Measurements from ENCODE around the gene CDKN1C.

CDKN1C gene

DNA sequence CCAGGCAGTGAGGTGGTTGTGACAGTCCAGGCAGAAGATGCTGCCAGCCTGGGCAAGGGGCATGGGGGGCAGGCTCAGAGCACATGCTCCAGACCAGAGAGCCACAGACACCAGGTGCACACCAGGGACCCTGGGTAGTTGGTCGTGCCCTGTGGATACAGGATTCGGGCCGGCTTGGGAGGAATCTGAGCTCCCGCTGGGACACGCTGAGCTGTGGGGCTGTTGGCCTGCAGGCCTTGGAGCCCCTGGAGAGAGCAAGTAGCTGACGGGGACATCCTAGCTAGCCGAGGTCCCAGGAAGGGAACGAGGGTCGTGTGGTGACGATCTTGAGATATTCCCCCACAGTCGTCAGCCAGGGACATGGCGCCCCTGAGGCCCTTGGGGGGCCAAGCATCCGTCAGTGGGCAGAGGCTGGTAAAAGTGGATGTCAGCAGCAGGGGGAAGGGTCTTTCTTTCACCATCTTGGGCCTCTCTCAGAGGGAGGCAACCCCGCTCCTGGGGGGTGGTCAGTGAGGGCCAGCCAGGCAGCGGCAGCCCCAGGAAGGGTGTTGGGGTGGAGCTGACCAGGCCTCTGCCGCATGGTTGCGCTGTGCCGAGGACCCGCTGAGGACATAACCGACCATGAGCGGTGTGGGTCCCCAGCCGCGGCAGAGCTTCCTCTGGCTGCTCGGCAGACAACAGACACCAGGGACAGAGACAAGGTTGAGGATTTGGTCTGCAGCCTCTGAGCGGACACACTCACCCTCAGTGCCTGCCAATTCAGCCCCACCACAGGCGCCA lies 44.0 kb downstream of the CDKN1C start:
- DNase-seq: no peak

DNA sequence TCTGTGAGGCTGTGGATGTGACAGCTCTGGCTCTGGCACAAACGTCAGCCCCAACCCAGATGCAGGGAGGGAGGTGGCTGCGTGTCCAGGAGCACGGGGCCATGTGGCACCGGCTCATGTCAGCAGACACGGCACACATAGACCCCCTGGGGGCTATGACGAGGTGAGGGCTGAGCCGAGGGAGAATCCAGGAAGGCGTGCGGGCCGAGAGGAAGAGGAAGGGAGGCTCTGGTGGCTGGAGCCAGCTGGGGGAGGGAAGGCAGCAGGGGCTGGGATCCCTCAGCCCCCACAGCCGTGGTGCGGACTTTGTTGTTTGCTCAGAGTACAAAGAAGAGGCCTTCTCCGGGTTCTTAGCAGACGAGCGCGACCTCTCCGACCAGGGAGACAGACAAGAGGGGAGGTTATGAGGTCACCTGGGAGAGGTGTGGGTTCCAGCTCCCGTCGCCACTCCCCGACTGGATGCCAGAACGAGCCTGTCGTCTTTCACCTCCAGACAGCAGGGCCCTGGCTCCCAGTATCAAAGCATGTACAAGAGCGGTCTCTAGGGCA lies 46.1 kb downstream of the CDKN1C start:
- DNase-seq: no peak

DNA sequence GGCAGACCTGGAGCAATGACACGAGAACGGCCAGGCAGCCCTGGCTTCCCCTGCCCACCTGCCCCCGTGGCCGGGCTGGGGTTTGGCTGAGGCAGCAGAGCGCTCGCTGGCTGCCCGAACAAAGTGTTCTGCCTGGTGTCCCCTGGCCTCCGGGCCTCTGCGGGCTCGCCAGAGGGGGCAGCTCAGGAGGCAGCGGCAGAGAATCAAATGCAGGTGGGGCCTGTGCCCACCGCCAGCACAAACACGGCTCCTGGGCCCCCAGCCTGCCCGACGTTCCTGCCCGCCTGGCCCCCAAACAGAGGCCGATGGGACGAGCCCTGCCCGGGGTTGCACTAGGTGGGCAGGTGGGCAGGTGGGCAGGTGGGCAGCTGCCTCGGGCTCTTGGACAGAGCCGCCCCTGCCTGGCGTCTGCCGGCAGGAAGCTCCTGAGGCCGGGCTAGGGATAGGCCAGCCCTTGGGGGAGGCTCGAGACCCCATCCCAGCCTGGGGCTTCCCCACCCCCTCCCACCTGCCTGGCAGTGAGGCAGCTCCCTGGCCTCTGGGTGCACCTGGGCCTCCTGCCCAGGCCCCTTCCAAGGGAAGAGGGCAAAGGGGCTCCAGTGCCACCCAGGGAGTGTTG lies 46.8 kb downstream of the CDKN1C start:
- no peak for DNase-seq

DNA sequence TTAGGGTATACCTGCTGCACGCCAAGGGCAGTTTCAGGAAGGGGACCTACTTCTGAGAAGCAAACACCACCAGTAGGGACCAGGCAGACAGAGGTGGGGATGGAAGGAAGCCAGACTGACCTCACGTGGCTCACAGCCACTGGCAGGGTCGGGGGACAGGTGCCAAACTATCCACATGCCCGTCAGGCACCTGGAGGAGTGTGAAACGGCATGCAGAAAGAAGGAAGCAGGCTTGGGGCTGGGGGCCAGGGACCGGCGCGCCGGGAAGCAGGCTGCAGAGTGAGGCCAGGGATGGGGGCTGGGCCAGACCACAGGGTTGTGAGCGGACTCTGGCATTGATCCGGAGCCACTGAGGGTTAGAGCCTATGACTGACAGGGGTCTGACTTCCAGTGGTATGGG lies 47.5 kb downstream of the CDKN1C start:
- no peak for DNase-seq

DNA sequence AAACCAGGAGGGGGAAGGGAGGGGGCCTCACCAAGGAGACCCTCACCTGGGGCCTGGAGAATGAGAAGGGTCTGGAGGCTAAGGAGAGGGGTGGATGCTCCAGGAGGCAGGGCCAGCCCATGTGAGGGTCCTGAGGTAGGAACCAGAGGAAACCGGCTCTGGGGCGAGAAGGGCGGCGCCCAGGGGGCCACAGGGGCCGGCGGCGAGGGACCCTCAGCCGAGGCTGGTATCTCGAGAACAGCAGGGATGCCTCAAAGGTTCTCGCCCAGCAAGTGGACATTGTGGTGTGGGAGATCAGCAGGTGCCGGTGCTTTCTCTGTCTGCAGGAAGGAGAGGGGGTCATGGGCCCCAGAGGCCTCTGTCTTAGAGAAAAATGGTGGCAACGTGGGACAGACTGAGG lies 47.9 kb downstream of the CDKN1C start:
- DNase-seq: no peak

DNA sequence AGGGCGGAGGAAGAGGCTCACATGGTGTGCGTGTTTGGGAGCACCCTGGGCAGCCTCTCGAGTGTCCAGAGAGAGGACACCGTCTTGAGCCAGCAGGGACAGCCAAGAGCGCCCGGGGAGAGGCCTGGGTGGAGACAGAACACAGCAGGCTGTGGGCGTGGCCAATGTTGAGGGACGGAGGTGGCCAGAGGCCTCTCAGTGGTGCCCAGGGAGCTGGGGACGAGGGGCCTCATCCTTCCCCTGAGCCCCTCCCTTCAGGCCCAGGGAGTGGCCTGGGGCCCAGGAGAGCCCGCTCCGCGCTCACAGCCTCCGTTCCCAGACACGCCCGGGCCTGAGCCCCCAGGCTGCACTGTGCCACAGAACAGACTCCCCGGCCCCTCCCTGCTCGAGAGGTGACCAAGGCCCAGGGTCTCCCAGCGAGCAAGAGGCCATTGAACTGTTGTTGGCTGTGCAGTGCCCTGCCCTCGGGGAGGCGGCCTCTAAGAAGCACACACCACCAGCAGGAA lies 48.4 kb downstream of the CDKN1C start:
- no peak for DNase-seq

DNA sequence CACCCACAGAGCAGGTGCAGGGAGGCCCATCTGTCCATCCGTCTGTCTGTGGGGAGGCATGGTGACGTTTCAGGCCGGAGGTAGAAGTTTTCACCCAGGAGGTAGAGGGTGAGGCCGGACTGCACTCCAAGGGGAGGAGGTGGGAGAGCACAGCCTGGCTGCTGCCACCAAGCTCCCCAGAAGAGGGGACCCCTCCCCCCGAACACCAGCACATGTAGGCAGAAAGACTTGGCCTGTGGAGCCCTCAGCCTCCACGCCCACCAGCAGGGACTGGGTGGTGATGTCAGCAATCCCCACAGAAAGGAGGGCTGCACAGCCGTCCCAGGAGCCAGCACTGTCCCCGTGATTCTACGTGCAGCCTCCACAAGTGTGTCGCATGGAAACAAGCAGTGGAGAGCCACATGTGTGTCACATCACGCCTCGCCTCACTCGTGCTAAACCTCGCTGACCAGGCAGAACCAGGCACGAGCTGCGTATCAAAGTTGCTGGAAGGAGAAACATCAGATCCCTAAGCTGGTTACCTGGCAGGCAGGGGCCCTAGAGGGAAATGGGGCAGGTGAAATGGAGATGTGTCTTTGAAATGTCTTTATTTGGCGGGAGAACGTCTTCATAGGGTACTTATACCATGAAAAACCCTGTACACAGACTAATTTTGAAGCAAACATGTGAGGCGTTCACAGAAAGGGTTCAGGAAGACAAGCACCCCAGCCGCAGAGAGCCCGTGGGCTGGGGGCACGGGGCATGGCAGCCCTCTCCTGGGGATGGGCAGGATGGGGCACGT lies 49.1 kb downstream of the CDKN1C start:
- no peak for DNase-seq

DNA sequence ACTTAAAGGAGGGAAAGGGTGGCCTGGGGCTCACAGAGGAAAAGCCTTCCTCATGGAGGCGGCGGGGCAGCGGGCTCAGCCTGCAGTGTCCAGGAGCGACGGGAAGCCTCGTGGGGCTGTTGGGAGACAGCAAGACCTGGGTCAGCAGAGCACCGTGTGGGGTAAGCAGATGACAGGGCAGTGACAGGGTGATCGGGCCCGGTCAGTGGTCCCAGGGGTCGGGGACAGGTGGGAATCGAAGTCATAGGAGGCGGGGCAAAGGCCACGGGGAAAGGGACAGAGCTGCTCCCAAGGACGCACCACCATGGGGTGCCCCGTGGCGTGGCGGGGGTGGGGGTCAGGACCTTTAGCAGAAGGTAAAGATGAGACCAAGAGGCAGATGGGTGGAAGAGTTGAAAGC lies 49.8 kb downstream of the CDKN1C start:
- no peak for DNase-seq

DNA sequence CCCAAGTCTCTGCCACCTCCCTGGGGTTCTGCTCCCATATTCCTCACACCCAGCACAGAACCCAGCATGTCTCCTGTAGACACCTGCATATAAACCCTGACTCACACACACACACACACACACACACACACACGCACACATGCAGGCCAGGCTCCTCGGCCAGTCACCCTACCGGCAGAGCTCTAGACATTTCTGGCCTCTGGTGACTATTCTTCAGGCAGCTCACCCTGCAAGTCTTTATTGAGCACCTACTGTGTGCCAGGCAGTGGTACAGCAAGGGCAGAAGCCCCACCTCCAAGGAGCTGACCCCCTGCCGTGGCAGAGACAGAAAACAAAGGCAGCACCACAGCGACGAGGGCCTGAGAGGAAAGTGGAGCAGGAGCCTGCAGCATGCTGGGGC lies 50.3 kb downstream of the CDKN1C start:
- no peak for DNase-seq

DNA sequence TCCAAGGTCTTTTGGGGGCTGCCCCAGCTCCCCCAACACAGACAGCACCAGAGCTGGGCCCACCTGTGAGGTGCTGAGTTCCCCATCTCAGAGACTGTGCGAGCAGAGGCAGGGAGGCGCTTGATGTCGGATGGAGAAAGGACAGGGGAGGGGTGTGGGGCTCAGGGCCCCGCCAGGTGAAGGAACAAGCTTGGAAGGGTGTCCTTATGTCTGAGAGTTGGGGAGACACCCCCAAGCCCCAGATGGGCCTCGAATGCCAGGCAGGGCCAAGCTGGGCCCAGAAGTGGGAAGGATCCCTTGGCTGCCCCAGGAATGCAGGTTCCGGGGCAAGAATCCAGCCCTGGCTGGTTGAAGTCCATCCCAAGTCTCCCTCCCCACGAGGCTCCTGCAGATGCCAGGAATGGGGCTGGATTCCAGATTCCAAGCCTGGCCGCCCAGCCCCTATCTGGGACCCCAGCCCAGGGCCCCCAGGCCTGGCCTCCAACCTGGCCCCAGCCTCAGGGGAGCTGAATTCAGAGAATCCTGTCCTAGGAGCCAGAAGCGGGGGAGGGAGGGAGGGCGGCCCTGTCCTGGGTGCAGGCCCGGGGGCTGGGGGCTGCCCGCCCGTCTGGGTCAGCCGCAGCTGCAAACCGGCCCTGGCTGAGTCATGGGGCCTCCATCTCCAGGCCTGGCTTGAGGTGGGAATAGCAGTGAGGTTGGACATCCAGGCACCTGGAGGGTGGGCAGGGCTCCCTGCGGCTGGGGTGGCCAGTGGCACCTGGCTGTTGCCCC lies 50.9 kb downstream of the CDKN1C start:
- no peak for DNase-seq

DNA sequence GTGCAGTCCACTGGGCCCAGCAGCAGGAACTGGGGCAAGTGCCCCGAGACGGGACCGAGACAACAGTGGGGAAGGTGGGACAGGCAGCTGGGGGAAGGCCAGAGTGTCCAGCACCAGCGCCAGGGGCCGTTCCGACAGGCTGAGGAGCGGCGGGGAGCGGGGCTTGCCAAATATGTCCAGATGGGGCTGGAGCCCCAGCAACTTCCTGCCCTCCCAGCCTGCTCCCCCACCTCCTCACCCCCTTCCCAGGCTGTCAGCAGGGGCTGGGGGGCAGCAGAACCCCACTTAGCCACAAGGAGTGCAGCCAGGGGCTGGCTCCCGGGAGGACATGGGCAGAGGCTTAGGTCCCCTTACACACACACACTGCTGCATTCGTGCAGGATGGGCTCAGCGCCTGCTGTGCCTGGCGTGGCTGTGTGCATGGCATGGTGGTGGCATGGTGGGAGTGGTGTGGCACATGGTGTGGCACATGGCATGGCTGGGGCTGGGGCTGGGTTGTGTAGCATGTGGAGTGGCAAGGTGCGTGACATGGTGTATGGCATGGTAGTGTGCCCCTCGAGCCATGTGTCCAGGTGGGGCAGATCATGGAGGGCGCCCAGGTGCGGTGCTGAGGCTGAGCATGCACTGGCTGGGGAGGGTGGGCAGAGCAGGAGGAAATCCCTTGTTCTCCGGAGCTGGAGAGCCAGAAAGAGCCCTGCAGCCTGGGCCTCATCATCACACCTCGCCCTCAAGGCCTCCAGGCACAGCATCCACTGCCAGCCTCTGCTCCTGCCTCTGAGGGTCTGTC lies 51.7 kb downstream of the CDKN1C start:
- DNase-seq: no peak
